Occipital lobe (tissue), 2 donors: ENCODE data around the gene YTHDC2. TPM values are rescaled to one million over a fixed set of nuclear protein-coding genes. Genes with fewer than 3 reads are reported as not detected.

ENCODE experiments used
- DNase-seq: peaks from one replicate; lab custom pipeline; 2025; lab: John Stamatoyannopoulos, UW
- total RNA-seq: library from RNA; depleted of rRNA; stranded (reverse); fragments of >200 nt; gene quantifications from one replicate; pipeline ENCODE4 v1.2.3, GENCODE V29; 2014

YTHDC2 gene
- total RNA-seq, 1 donor from 2014 or later, result 63.2 TPM

DNA sequence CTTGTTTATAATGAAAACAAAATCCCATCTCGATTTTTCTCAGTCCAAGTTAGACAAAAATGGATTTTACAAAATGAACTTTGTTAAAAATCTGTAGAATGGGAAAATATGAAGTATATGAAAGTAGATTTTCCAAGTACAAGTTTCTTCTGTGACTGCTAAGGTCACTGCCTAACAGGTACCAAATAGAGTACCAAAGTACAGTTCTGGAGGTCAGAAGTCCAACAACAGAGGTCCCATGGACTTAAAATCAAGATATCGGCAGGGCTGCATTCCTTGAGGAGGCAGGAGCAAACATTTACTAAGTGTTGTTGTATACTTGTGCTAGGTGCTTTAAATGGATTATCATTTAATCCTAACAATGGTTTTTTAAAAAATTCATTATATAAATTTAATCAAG, 5.9 kb downstream of the YTHDC2 start:
- no peak for DNase-seq

GRCh38 chr5:113520429-113520828, 6.9 kb downstream of the YTHDC2 start:
- no peak for DNase-seq

DNA sequence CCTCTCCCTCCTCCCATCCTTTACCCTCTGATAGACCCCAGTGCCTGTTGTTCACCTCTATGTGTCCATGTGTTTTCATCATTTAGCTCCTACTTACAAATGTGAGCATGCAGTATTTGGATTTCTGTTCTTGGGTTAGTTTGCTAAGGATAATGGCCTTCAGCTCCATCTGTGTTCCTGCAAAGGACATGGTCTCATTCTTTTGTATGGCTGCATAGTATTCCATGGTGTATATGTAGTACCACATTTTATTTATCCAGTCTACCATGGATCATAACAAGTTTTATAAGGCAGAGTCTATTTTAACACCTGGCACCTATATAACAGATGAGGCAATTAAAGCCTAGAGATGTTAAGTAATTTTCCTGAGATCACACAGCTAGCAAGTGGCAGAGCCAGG, 7.4 kb downstream of the YTHDC2 start:
- no peak for DNase-seq

DNA sequence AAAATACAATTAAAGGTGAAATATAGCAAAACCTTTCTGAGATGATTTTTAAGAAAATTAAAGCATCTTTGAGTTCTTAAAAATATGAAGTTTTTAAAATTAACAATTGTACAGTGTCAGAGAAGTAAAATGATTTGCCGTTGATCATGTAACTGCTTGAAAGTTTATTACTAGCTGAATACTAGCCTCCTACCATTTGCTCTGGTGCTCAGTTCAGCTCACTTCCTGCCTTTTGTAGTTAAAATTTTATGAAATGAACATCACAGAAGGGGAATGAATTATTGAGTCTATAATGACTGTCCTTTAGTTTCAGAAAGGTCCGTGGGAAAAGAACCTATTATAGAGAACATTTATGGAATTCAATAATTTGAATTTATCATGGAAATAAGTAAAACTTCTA, 9.7 kb downstream of the YTHDC2 start:
- no peak for DNase-seq

- no peak for DNase-seq
Measured at GRCh38 chr5:113524927-113525326, 11.4 kb downstream of the YTHDC2 start.

DNA sequence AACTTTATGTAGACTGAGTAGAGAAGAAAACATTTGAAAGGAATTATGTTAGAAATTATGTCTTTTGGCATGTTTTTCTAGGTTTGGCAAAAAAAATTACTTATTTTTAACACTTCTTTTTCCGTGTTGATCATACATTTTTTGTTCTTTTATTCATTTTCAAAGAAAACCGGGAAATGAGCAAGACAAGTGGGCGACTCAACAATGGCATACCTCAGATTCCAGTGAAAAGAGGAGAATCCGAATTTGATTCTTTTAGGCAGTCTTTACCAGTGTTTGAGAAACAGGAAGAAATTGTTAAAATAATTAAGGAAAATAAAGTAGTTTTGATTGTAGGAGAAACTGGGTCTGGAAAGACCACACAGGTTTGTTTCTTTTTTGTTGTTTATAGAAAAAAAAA, 12.9 kb downstream of the YTHDC2 start:
- DNase-seq, result no peak

DNA sequence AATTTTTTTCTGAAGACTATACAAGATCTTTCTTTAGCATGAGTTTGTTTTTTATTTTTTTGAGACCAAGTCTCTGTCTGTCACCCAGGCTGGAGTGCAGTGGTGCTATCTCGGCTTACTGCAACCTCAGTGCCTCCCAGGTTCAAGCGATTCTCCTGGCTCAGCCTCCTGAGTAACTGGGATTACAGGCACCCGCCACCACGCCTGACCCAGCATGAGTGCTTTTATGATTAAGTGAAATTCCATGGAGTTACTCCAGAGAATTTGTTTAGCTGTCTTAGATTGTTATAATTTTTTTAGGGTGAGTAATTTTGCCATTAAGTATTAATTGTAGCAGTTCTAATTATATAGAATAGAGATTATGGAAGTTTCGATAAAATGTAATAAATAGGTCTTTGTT, 14.3 kb downstream of the YTHDC2 start:
- DNase-seq, result no peak

GRCh38 chr5:113531481-113532159, 18.1 kb downstream of the YTHDC2 start:
- DNase-seq, result no peak

DNA sequence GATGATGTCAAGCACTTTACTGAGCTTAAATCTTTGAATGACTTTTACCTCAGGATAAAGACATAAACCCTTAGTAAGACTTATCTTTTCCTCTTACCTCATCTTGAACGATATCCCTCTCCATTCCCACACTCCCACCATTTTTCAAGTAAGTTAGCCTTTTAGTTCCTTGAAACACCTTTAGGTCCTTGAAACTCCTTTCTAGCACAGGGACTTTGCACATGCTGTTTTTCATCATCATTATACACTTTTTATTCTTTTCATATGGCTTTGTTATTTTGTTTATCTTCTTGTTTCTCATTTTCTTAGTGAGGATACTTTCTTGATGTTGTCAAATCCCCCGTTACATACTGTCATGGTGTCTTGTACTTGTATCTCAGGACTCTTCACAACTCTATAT, 24.8 kb downstream of the YTHDC2 start:
- DNase-seq, result no peak

DNA sequence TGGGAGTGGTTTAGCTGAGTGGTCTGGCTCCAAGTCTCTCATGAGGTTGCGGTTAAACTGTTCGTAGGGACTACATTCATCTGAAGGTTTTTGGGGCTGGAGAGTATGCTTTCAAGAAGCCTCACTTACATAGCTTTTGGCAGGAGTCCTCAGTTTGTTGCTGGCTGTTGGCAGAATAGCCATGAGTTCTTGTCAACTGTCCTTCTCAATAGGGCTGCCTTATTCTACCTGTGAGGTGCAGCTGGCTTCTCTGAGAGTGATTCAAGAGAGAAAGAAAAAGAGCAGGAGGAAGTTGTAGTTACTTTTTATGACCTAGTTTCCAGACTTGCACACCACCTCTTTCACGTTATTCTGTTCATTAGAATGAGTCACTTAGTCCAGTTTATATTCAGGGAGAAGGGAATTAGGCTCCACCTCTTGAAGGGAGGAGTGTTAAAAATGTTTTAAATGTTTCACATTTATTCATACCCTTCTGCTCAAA, 33.2 kb downstream of the YTHDC2 start:
- no peak for DNase-seq

DNA sequence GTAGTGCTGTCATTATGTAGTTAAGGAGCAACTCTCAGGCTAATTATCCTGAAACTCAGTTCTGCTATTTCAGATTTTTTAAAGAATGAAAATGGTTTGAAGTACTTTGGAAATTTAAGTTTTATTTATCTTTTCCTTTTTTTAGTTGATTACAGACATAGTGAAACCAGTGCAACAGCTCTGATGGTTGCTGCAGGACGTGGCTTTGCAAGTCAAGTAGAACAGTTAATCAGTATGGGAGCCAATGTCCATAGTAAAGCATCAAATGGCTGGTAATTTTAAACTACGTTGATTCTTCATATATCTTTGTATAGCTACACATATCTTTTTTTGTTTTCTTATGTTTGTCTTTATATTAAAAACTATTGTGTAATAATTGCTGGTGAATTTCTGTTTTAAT, 34.9 kb downstream of the YTHDC2 start:
- no peak for DNase-seq

DNA sequence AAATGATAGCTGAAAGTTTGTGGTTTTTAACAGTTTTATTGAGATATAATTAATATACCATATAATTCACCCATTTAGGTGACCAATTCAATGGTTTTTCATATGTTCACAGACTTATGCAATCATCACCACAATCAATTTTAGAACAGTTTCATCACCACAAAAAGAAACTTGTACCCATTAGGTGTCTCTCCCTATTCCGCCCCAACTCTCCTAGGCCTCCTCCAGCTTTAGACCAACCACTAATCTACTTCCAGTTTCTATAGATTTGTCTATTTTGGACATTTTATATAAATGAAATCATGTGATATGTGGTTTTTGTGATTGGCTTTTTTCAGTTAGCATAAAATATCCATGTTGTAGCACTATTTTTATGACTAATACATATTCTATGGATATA, 38.6 kb downstream of the YTHDC2 start:
- DNase-seq, result no peak

DNA sequence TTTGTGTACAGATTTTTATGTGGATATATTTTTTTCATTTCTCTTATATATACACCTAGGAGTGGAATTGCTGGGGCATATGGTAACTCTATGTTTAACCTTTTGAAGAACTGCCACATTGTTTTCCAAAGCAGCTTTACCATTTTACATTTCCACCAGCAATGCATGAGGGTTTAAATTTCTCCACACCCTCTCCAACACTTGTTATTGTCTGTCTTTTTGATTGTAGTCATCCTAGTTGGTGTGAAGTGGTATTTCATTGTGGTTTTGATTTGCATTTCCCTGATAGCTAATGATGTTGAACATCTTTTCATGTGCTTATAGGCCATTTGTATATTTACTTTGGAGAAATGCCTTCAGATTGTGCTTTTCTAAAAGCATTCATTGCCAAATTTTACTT, 39.1 kb downstream of the YTHDC2 start:
- no peak for DNase-seq

GRCh38 chr5:113562828-113563400, 49.4 kb downstream of the YTHDC2 start:
- DNase-seq, result no peak

DNA sequence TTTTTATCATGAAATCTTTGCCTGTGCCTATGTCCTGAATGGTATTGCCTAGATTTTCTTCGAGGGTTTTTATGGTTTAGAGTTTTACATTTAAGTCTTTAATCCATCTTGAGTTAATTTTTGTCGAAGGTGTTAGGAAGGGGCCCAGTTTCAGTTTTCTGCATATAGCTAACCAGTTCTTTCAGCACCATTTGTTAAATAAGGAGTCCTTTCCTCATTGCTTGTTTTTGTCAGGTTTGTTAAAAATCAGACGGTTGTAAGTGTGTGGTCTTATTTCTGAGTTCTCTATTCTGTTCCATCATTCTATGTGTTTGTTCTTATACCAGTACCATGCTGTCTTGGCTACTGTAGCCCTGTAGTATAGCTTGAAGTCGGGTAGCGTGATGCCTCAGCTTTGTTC, 55.9 kb downstream of the YTHDC2 start:
- DNase-seq, result no peak

GRCh38 chr5:113572716-113573115, 59.2 kb downstream of the YTHDC2 start:
- DNase-seq, result no peak

- DNase-seq, result no peak
Measured at GRCh38 chr5:113574417-113574816, 60.9 kb downstream of the YTHDC2 start.

GRCh38 chr5:113575074-113575473, 61.6 kb downstream of the YTHDC2 start:
- no peak for DNase-seq

- no peak for DNase-seq
Measured at GRCh38 chr5:113578091-113578490, 64.6 kb downstream of the YTHDC2 start.

DNA sequence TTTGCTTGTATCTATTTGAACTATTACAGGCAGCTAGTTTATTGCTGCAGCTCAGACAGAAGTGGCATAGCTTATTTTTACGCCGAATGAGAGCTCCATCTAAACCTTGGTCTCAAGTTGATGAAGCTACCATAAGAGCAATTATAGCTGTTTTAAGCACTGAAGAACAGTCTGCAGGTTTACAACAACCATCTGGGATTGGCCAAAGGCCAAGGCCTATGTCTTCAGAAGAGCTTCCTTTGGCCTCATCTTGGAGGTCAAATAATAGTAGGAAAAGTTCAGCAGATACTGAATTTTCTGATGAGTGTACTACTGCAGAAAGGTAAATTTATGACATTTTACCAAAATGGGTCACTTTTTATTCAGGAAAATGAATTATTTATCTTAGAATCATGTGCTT, 67.9 kb downstream of the YTHDC2 start:
- DNase-seq, result no peak

DNA sequence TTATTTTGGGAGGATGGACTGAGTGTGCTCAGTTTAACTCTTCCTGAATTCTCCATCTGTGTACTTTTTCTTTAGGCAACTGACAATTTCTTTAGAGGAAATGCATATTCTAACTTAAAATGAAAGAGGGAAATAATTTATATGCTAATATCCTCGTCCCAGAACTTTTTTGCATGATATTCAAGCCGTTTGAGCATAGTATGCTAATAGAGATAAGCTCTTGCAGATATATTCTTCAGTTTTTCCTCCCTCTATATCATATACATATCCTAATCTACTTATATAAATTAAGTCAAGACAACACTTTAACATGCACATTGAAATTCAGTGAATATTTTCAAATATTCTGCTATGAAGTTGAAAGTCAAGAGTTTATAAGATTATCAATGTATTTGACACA, 84.7 kb downstream of the YTHDC2 start:
- no peak for DNase-seq

GRCh38 chr5:113598926-113599325, 85.4 kb downstream of the YTHDC2 start:
- no peak for DNase-seq

GRCh38 chr5:113600255-113600905, 86.9 kb downstream of the YTHDC2 start:
- DNase-seq, result no peak
